HG03039 (cell line): ENCODE data around the gene OR10K1.
"Not testable (repeated sequence)": the region's sequence is repeated elsewhere in the genome, so short reads cannot be mapped to it uniquely, and the experiment has no call there.

ENCODE experiments used
- ATAC-seq: cut with Tn5 transposase; IDR thresholded peaks from one replicate; pipeline ENCODE4 v1.9.1; 2021; ENCODE audit warnings: mild to moderate bottlenecking, moderate library complexity; ENCODE audit not compliant: unreplicated experiment

The OR10K1 gene, protein sequence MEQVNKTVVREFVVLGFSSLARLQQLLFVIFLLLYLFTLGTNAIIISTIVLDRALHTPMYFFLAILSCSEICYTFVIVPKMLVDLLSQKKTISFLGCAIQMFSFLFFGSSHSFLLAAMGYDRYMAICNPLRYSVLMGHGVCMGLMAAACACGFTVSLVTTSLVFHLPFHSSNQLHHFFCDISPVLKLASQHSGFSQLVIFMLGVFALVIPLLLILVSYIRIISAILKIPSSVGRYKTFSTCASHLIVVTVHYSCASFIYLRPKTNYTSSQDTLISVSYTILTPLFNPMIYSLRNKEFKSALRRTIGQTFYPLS

GRCh38 chr1:158461534-158461933, at the start of gene OR10K1:
OR10K1 (plus strand) TSS chr1:158461834; CDS start chr1:158465562, 3,728 bp downstream.
- ATAC-seq = no peak

- no peak for ATAC-seq
These were observed 46.8 kb upstream of the OR10K1 start for GRCh38 chr1:158414651-158415345.

DNA sequence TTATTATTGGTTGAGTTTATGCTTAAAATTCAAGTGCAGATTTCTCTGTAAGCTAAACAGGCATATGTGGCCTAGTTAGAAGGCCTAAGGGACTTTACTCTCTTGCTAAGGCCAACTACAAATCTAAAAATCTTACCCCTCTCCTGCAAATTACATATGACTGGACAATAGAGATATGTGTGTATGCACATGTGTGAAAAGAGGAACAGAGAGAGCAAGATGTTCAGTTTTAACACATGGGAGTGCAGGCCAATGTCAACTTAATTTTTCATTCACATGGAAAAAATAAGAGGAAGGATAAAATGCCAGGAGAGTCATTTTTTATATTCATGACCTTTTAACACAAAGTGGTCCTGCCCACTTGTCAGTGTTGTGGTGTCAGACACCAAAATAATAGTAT, 44.0 kb upstream of the OR10K1 start:
- ATAC-seq = no peak

DNA sequence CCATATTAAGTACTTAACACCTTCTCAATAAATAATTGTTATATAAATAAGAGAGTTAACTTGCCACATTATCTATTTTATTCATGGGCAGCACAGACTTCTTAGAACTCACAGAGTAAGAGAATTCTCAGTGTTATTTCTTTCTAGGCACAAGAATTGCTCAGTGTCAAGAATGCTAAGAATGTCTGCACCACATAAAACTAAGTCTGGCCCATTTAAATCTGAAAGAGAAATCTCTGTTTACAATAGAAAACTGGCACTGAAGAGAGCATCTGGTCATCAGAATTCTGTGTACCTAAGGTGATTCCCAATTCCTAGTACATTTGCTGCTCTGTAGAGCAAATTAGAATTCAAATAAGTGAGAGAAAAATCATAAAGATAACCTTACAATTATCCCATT, 39.4 kb upstream of the OR10K1 start:
- ATAC-seq = no peak

DNA sequence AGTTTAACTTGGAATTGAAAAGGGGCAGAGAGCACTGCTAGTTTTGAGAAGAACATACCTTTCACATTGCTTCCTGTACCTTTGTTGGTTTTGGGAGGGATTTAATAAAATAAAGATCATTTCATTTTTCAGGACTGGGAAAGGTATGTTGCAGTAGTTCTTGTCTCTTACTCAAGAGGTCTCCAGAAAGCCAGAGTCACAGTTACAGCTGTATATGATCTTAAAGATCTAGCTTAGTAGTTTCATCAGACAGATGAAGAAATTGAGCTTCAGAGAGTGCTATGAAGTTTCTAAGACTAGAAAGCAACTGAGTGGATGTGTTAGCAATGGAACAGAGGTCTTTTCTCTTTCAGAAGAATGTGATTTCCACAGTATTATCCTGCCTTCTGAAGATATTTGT, 36.6 kb upstream of the OR10K1 start:
- ATAC-seq = no peak

DNA sequence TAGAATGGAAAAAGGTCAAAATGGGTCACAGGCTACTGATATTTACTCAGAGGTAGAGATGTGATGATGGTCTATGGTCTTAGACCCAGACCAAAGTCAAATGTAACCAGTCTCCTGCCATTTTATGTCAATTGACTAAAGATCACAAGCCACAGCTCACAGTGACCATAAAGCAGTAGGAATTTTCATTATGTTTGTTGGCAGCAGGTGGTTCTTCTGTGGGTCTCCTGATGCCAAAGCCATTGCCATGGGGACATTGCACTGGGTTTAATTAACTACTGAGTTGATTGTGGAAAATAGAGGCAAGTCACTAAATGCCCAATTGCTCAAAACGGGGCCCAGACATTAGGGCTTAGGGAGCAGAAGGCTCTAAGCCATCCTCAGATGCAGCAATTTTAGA, 35.5 kb upstream of the OR10K1 start, which contains the start of gene OR10K2:
Gene OR10K2, minus strand, starts transcription at position 101 of the 400 bp plus-strand sequence. CDS start 5,371 bp downstream, outside the sequence.
- no peak for ATAC-seq

GRCh38 chr1:158430163-158430562, 31.5 kb upstream of the OR10K1 start:
- not testable (repeated sequence) for ATAC-seq

DNA sequence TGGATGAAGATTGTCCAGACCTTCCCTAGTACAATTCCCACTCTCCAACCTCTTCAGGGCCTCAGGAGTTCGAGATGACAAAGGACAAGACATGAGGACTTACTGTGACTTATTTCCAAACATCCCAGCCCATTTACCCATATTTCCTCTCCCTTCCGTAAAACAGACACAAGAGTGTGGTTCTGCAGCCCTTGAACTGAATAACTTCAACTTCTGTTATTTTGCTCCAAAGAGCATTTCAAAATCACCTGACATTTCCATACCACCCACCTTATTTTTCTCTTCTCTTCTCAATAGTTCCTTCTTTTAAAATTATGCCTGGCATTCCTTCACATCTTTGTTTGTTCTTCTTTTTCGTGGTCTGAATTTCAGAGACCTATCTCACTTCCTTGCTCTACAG, 26.9 kb upstream of the OR10K1 start:
- no peak for ATAC-seq

DNA sequence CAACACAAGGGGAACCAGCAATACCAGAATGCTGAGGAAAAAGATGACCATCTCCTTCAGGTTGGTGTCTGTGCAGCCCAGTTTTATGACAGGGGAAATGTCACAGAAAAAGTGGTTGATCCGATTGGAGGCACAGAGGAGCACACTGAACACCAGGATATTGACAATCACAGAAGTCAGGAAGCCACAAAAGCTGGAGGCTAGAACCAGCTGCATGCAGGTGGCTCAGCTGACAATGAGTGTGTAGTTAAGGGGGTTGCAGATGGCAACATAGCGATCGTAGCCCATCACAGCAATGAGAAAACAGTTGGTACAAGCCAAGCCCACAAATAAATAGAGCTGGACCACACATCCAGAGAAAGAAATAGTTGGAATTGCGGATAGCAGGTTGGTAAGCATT, 16.3 kb upstream of the OR10K1 start:
- no peak for ATAC-seq

- no peak for ATAC-seq
These were observed 7.1 kb upstream of the OR10K1 start for GRCh38 chr1:158454537-158454936.

- ATAC-seq = no peak
These were observed 4.4 kb upstream of the OR10K1 start for GRCh38 chr1:158457246-158457645.

DNA sequence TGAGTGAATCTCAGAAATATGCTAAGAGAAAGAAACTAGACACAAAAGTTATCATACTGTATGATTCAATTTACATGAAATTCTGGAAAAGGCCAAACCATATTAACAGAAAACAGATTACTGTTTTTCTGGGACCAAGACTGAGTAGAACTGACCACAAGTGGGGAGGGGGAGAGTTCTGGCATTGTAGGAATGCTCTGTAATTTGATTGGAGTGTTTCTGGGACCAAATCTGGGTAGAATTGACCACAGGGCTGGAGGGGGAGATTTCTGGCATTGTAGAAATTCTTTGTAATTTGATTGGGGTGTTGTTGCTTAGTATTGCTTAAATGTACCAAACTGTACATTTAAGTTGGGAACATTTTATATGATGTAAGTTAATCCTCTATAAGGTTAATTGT, 3.4 kb upstream of the OR10K1 start:
- ATAC-seq = no peak

DNA sequence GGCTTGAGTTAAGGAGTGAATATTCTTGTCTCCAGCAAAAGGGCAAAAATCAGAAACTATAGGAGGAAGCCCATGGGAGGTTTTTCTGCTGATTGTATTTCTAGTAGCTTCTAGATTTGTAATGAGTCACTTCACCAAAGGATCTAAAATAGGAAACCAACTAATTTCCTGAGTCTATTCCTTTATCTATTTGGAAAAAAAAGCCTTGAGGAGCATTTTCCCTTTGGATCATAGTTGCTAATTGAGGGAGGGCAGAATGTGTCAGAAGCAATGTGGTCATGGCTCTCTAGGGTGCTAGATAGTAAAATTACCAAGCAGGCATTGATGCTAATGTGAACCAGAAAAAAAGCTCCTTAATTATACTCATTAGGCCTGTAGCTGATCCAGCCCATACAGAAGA, 10.3 kb downstream of the OR10K1 start, which contains the start of gene OR10R2:
Gene OR10R2, plus strand, starts transcription at position 301 of the 400 bp plus-strand sequence. CDS start 106 bp downstream, outside the sequence.
- no peak for ATAC-seq

GRCh38 chr1:158485455-158485854, 23.8 kb downstream of the OR10K1 start:
- no peak for ATAC-seq

DNA sequence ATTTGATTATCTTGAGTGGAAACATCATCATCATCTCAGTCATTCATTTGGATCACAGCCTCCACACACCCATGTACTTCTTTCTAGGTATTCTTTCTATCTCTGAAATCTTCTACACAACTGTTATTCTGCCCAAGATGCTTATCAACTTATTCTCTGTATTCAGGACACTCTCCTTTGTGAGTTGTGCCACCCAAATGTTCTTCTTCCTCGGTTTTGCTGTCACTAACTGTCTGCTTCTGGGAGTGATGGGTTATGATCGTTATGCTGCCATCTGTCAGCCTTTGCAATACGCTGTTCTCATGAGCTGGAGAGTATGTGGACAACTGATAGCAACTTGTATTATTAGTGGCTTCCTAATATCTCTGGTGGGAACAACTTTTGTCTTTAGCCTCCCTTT, 29.7 kb downstream of the OR10K1 start:
- ATAC-seq = no peak

DNA sequence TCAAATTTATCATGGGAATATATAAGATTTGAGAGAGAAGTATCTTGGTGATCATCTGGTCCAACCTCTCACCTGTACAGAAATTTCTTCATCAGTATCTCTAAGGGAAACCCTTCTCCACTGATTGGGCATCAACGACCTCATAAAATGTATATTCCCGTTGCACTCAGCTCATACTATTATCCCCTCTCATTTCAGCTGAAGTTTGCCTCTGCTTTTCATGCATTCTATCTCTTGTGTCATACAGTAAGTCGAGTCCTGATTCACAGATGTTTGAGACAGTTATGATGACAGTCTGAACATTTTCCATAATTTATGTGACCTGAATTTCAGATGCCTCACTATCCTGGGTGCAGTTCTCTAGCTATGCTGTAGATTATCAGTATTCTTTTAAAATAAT, 31.4 kb downstream of the OR10K1 start:
- ATAC-seq = no peak

DNA sequence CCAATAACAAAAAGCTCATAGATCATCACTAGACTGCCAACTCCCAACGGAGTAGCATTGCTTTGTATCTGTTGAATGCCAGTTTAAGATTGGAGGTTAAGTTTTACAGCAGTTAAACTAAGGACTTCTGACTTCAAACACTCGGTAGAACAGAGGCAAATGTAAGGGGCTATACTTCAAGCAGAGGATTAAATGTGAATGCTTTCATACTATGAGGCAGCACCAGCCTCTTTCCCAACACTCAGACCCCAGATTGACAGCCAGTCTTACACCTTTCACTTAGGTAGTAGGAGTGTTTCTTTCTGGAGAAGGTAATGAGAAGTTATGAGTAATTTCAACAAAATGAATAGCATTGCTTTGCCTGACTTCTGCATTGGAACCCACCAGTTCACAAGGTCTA, 33.2 kb downstream of the OR10K1 start:
- no peak for ATAC-seq

DNA sequence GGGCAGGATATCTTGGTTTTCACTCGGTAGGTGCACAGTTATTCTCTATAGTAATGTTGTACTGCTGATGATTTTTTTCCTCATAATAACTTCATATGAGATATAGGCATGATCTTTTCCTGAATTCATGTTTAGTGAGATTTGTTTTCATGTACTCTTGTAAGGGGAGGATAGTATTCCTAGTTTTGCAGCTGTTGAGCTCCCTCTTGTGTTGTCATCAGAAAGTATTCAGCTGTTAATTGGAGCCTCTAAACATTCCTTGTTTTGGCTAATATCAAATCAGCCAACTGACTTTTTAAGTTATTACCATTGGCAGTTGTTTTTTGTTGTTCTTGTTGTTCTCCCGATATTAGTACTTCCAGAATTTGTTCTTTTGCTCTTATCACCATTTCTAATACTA, 34.7 kb downstream of the OR10K1 start:
- no peak for ATAC-seq

- no peak for ATAC-seq
These were observed 44.8 kb downstream of the OR10K1 start for GRCh38 chr1:158506369-158506987.

DNA sequence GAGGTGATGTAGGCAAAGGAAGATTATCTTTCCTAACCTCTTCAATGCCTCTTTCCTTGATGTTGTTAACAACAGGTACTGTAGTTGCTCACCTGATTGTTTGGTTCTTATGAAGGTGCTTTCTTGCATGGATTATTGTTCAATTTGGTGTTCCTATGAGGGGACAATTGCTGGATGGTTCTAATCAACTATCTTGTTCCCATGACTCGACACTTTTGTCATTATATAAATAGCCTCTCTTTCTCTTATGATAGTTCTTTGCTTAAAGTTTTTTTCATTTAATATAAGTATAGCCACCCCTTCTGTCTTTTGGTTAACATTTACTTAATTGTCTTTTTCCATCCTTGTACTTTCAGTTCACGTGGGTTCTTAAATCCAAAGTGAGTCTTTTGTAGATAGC, 45.9 kb downstream of the OR10K1 start:
- no peak for ATAC-seq

GRCh38 chr1:158509471-158510156, 48.0 kb downstream of the OR10K1 start:
- ATAC-seq = no peak
